HG03520 (cell line): ENCODE results near the gene RNF26.

Experiments
- ATAC-seq: cut with Tn5 transposase; IDR thresholded peaks from one replicate; pipeline ENCODE4 v1.9.1; 2021; ENCODE audit warnings: mild to moderate bottlenecking, moderate library complexity; ENCODE audit not compliant: unreplicated experiment

RNF26 gene

GRCh38 chr11:119334174-119334930 lies at the start of gene RNF26:
Gene RNF26 (plus strand): TSS chr11:119334527. CDS start chr11:119335123, 596 bp downstream.
- ATAC-seq = peak; percentile 93

- no peak for ATAC-seq
Observed at GRCh38 chr11:119285431-119285830, 48.9 kb upstream of the RNF26 start.

DNA sequence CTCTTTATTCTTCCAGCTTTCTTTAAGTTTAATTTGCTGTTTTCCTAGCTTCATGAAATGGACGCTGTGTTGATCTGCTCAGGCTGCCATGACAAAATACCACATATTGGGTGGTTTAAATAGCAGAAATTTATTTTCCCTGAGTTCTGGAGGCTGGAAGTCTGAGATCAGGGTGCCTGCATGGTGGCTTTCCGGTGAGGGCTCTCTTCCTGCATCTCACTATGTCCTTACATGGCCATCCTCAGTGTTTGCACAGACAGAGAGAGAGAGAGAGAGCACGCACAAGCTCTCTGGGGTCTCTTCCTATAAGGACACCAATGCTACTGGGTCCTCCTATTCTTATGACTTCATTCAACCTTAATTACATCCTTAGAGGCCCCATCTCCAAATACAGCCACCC lies 46.1 kb upstream of the RNF26 start:
- ATAC-seq = no peak

DNA sequence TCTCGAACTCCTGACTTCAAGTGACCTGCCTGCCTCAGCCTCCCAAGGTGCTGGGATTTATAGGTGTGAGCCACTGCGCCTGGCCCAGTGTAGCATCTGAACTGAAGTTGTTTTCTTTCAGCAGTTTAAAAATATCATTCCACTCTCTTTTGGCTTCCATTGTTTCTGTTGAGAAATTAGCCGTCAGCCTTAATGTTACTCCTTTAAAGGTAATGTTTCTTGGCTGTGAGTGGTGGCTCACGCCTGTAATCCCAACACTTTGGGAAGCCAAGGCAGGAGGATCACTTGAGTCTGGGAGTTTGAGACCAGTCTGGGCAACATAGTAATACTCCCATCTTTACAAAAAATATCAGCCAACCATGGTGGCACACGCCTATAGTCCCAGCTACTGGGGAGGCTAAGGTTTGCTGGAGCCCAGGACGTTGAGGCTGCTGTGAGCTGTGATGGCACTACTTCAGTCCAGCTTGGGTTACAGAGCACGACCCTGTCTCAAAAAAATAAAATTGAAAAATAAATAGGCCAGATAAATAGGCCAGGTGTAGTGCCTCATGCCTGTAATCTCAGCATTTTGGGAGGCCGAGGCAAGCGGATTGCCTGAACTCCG lies 43.3 kb upstream of the RNF26 start:
- ATAC-seq = no peak

DNA sequence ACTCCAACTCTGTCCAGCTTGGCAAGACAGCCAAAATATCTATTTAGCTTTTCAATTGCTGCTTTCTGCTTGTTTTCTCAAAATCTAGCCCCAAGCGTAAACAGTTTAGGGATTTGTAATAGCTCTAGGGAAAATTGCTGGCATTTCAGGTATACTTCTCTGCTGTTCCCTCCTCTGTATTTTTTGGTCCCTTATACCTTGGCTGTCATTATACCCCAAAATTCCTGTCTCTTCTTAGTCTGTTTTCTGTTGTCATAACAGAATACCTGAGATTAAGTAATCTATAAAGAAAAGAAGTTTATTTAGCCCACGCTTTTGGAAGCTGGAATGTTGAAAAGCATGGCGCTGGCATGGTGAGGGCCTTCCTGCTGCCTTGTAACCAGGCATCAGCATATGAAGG lies 40.9 kb upstream of the RNF26 start:
- ATAC-seq = no peak

DNA sequence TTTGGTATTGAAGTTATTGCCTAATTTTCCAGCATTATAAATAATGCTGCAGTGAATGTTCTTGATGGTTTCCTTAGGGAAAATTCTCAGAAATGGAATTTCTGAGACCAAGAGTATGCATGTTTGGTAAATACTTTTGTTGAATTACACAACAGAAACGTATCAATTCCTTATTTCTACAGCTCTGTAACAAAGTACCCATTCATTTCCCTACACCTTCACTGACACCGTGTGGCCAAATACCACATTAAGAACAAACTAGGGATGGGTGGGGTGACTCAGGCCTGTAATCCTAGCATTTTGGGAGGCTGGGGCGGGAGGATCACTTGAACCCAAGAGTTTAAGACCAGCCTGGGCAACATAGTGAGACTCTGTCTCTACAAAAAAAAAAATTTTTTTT lies 39.1 kb upstream of the RNF26 start:
- ATAC-seq = no peak

DNA sequence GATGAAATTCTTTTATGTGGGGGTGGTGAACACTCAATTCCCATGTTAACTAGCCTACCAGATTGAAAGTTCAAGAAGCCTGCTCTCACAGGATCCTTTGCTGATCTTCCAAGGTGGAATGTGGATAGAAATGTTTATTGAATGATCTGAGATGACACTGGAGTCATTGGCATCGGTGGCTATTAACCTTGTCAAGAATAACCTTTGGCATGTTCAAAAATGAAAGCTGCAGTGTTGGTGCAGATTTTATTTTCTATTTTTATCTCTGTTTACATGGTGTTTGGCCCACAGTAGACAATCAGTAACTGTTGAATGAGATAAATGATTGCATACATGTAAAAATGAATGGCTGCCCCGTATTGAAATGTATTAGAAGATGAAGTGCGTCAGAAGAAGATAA lies 36.4 kb upstream of the RNF26 start:
- ATAC-seq = no peak

DNA sequence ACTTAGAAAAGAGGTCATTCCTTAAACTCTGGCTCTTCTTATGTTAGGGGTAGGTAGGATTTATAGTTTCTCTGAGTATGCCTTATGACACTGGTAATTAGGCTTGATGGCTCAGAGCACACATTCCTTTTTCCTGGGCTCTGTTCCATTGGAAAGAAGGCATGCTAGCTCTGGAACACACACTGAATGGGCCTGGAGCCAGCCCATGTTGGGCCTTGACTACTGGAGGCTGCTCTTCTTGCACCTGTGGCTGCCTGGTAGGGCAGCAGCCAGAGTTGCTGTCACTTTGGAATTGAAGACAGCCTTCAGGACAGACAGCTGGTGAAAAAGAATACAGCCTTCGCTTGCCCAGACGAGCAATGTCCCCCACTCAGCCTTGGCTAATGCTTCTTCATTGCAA lies 35.6 kb upstream of the RNF26 start:
- ATAC-seq = no peak

- ATAC-seq = no peak
Observed at GRCh38 chr11:119299416-119299815, 34.9 kb upstream of the RNF26 start.

GRCh38 chr11:119300198-119300964 lies 33.9 kb upstream of the RNF26 start:
- ATAC-seq = no peak

GRCh38 chr11:119303227-119303718 lies 31.1 kb upstream of the RNF26 start:
- ATAC-seq = no peak

GRCh38 chr11:119305556-119306372 lies 28.6 kb upstream of the RNF26 start:
- no peak for ATAC-seq

GRCh38 chr11:119306373-119306890 lies 27.9 kb upstream of the RNF26 start:
- no peak for ATAC-seq

DNA sequence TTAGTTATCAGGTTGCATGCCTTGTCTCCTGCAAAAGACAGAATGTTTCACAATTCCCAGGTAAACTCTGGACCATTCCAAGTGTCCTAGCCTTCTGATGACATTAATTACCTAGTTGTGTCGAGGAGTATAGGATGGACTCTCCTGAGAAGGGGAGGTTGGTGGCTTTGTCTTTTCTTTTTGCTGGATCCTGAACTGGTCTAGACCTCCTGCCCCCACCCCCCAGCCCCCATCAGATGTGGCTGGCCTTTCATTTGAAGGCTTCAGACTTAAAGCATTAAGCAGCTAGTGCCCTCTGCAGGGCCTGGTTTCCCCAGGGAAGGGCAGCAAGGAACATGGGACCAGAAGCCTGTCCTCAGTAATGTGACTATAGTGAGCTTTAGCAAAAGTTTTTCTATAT lies 27.1 kb upstream of the RNF26 start:
- no peak for ATAC-seq

DNA sequence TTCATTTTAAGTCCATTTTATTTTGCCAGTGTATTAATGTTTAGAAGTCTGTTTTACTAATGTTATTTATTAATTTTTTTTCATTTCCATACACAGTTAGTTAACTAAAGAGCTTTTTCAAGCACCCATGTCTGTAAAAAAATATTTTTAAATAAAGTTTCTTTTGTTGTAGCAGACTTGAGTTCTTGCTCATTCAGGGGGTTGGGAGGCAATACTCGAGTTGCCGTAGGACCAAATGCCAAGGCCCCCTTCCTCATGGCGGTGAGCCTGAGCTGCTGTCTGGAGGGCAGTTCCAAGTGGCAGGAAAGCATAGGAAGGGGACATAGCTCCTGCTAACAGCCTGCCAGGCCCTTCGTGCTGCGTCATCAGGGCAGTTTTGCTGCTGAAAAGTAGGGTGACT lies 26.4 kb upstream of the RNF26 start:
- ATAC-seq = no peak

DNA sequence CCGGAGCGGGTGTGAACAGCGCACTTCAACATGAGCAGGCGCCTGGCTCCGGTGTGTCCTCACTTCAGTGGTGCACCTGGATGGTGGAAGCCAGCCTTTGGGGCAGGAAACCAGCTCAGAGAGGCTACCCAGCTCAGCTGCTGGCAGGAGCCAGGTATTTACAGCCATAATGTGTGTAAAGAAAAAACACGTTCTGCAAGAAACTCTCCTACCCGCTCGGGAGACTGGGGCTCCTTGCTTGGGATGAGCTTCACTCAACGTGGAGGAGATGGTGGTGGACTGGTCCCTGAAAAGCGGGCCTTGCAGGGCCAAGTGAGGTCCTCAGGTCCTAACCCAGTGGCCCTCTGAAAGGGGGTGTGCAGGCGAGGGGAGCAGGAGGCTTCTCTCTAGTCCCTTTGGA lies 24.9 kb upstream of the RNF26 start:
- ATAC-seq = no peak

DNA sequence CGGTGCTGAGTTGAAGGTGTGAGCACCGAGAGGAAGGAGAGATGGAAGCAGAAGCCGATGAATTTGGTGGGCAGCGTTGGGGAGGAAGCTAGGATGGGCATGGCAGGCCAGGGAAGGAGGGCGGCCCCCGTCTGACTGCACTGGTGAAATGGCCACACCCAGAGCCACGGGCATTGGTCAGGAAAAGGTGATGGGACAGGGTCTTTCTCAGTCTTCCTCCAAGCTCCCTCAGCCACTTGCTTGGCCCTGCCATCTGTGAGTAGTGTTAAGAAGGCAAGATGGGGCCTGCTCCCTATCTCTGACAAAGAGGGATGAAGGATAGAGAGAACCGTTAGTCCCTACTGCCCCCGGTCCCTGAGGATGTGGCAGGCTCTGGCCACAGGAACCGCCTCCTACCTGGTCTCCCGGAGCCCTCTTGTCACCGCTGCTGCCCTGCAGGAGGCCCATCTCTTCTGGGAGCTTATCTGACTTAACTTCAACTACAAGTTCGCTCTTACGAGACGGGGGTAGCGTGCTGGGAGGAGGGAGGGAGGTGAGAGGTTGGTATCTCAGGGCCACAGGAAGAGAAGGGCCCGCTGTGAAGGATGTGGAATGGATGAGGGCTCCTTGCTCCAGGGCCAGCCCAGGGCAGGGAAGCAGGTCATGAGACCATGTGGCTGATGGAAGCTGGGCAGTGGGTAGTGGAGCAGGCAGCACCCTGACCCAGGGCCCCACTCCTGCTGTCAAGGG lies 24.2 kb upstream of the RNF26 start:
- no peak for ATAC-seq

DNA sequence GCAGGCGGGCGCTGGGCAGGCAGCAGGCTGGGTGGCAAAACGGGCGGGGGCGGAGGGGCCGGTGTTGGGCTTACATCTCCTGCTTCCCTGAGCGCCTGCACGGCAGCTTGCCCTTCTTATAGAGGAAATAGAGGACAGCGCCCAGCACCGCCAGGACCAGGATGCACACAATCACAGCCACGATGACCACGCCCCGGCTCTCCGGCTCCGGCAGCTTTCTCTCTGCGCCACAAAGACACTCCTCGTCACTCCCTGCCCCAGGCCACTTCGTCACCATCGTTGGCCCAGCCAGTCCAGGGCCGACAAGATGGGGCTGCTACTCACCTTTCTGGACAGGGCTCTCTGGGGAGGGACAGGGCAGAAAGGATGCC lies 23.7 kb upstream of the RNF26 start:
- no peak for ATAC-seq

DNA sequence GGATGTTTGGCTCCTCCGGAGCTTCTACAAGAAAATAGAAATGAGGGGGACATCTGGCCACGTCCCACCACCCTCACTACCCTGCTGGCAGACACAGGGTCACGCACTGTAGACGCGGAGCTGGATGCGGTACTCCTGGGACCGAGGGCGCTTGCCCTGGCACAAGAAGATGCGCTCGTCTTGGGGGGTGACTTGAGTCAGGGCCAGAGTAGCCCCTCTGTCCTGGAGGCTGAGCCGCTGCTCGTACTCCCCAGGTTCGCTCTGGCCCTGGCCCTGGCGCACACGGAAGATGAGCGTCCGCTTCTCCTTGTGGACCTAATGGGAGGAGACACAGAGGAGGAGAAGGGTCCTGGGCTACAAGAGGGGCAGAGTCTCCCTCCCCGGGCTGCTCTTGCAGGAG lies 19.6 kb upstream of the RNF26 start:
- no peak for ATAC-seq
